ENCODE results near the gene SIRT3.

- TF ChIP-seq CTCF (optimal IDR thresholded peaks at IDR 0.05 in 1 of 3, IDR thresholded peaks at IDR 0.05 in 1 of 3, conservative IDR thresholded peaks at IDR 0.05 in 1 of 3; ENCODE audit: extremely low read depth in 1 of 3, insufficient read depth in 2 of 3, low read length in 3 of 3) (no peak), EZH2 (IDR thresholded peaks at IDR 0.05; ENCODE audit: low read length) (no peak)
These were observed 38.4 kb downstream of the SIRT3 start for GRCh38 chr11:197741-198235.

Measured in keratinocyte (primary cell).